Peyer's patch (tissue), 4 donors: ENCODE results near the gene TMEM163. TPM values are rescaled to one million over a fixed set of nuclear protein-coding genes. Genes with fewer than 3 reads are reported as not detected.

Source experiments
- DNase-seq, 3 donors: peaks; one replicate each; pipeline ENCODE4 v3.0.0-alpha.2; 2017 to 2019
- H3K27ac ChIP-seq, 4 donors: fragments of 200-600 bp; sonication (generic); one replicate each; pipeline ENCODE4 v1.5.1; 2016 to 2019
- H3K27me3 ChIP-seq, 2 donors: fragments of 200-600 bp; sonication (generic); one replicate each; pipeline ENCODE4 v1.5.1; 2019
- H3K36me3 ChIP-seq, 3 donors: fragments of 200-600 bp; sonication (generic); one replicate each; pipeline ENCODE4 v1.5.1; 2016 to 2019
- H3K4me1 ChIP-seq, 4 donors: fragments of 200-600 bp; sonication (generic); one replicate each; pipeline ENCODE4 v1.5.1; 2016 to 2019
- H3K4me3 ChIP-seq, 4 donors: fragments of 200-600 bp; sonication (generic); 1 replicate in 3 of 4; 2 replicates in 1 of 4; pipeline ENCODE4 v1.5.1; 2016 to 2019; ENCODE audit warnings: mild to moderate bottlenecking in 1 of 4
- H3K9me3 ChIP-seq, 4 donors: fragments of 200-600 bp; sonication (generic); one replicate each; pipeline ENCODE4 v1.5.1; 2016 to 2019; ENCODE audit warnings: mild to moderate bottlenecking in 1 of 4
- CTCF ChIP-seq, 6 experiments: fragments of 450-650 bp in 4 of 6; fragments of 200-600 bp in 2 of 6; sonication (generic) in 1 of 6; IDR thresholded peaks; one replicate each; pipeline ENCODE4 v1.5.1; 2017 to 2019; ENCODE audit warnings: antibody characterized with exemption in 6 of 6, mild to moderate bottlenecking in 3 of 6, moderate library complexity in 1 of 6
- POLR2A ChIP-seq, 2 donors: fragments of 450-650 bp; IDR thresholded peaks; one replicate each; pipeline ENCODE4 v1.5.1; 2017; ENCODE audit warnings: antibody characterized with exemption in 2 of 2, mild to moderate bottlenecking in 2 of 2, moderate library complexity in 2 of 2
- total RNA-seq, 4 donors: library from RNA; depleted of rRNA; stranded (reverse); fragments of >200 nt; gene quantifications; one replicate each; pipeline ENCODE4 v1.1.0, GENCODE V29; 2016

Gene TMEM163
- total RNA-seq, 4 donors from 2014 or later = 1.7 TPM; not detected in 3

- no peaks in the 10 kb centered on the region for H3K27me3 ChIP-seq
- no peaks in the 10 kb centered on the region for H3K36me3 ChIP-seq
- H3K27ac ChIP-seq = no peak overlapping the region
- no peak for DNase-seq
- no peaks in the 10 kb centered on the region for H3K9me3 ChIP-seq
- H3K4me3 ChIP-seq = no peak overlapping the region
- no peak for TF ChIP-seq CTCF (IDR thresholded peaks at IDR 0.05)
- TF ChIP-seq POLR2A (IDR thresholded peaks at IDR 0.05) = no peak
- no peaks in the 10 kb centered on the region for H3K4me1 ChIP-seq
These were observed 116.1 kb downstream of the TMEM163 start for GRCh38 chr2:134602666-134603065.

GRCh38 chr2:134601264-134601663, 117.5 kb downstream of the TMEM163 start:
- Histone ChIP-seq H3K36me3 (no peaks in the 10 kb centered on the region), H3K27ac (no peak overlapping the region), H3K27me3 (no peaks in the 10 kb centered on the region), H3K9me3 (no peaks in the 10 kb centered on the region), H3K4me1 (no peaks in the 10 kb centered on the region), H3K4me3 (no peak overlapping the region)
- TF ChIP-seq POLR2A (IDR thresholded peaks at IDR 0.05) (no peak), CTCF (IDR thresholded peaks at IDR 0.05) (no peak)
- DNase-seq = no peak

GRCh38 chr2:134600208-134600607, 118.6 kb downstream of the TMEM163 start:
- no peak for DNase-seq
- TF ChIP-seq CTCF (IDR thresholded peaks at IDR 0.05) (no peak), POLR2A (IDR thresholded peaks at IDR 0.05) (no peak)
- H3K36me3 ChIP-seq = no peaks in the 10 kb centered on the region
- no peaks in the 10 kb centered on the region for H3K9me3 ChIP-seq
- H3K4me1 ChIP-seq = no peaks in the 10 kb centered on the region
- H3K27ac ChIP-seq = no peak overlapping the region
- no peak overlapping the region for H3K4me3 ChIP-seq
- no peaks in the 10 kb centered on the region for H3K27me3 ChIP-seq

GRCh38 chr2:134599236-134599635, 119.6 kb downstream of the TMEM163 start:
- H3K27ac ChIP-seq = no peak overlapping the region

GRCh38 chr2:134594399-134594798, 124.4 kb downstream of the TMEM163 start:
- Histone ChIP-seq H3K27ac (no peak overlapping the region), H3K9me3 (peaks cover 0 to 13% (median 3%) of the 10 kb centered on the region in 4 donors), H3K4me3 (no peak overlapping the region), H3K4me1 (no peaks in the 10 kb centered on the region), H3K27me3 (no peaks in the 10 kb centered on the region), H3K36me3 (no peaks in the 10 kb centered on the region)
- TF ChIP-seq POLR2A (IDR thresholded peaks at IDR 0.05) = no peak
- TF ChIP-seq CTCF (IDR thresholded peaks at IDR 0.05) = no peak
- DNase-seq = no peak

More at GRCh38 chr2:134599236-134599635, 119.6 kb downstream of the TMEM163 start:
- Histone ChIP-seq H3K9me3 (no peaks in the 10 kb centered on the region), H3K36me3 (no peaks in the 10 kb centered on the region), H3K4me1 (no peaks in the 10 kb centered on the region), H3K27me3 (no peaks in the 10 kb centered on the region), H3K4me3 (no peak overlapping the region)
- TF ChIP-seq CTCF (IDR thresholded peaks at IDR 0.05) (no peak), POLR2A (IDR thresholded peaks at IDR 0.05) (no peak)
- DNase-seq = no peak

- Histone ChIP-seq H3K4me3 (no peak overlapping the region), H3K4me1 (no peaks in the 10 kb centered on the region), H3K36me3 (no peaks in the 10 kb centered on the region), H3K27ac (no peak overlapping the region), H3K27me3 (no peaks in the 10 kb centered on the region), H3K9me3 (peaks cover 0 to 13% (median 3%) of the 10 kb centered on the region in 4 donors)
- no peak for TF ChIP-seq POLR2A (IDR thresholded peaks at IDR 0.05)
- TF ChIP-seq CTCF (IDR thresholded peaks at IDR 0.05) = no peak
- no peak for DNase-seq
These were observed 125.3 kb downstream of the TMEM163 start for GRCh38 chr2:134593519-134593918.
